Spleen (tissue), 7 donors: ENCODE measurements around the gene HRK.

Source experiments
- CTCF ChIP-seq, 11 experiments: fragments of 200-600 bp in 7 of 11; fragments of 450-650 bp in 4 of 11; sonication (generic) in 4 of 11; IDR thresholded peaks in 8 of 11; conservative IDR thresholded peaks in 3 of 11; 1 replicate in 7 of 11; 2 replicates in 4 of 11; pipeline versions ENCODE4 v1.4.0 to v1.8.0; 2016 to 2021; ENCODE audit warnings: antibody characterized with exemption in 11 of 11, inconsistent platforms in 4 of 11, mild to moderate bottlenecking in 1 of 11
- POLR2AphosphoS5 ChIP-seq, 3 donors: sonication (generic); formaldehyde crosslinking; IDR thresholded peaks; one replicate each; pipeline ENCODE4 v1.5.1; 2017; ENCODE audit warnings: antibody characterized with exemption in 3 of 3
- donor health status: DM: no; HTN: no; CAD: no; lungs with moderate emphysema.
- donor health status: DM: no; HTN: no; CAD: no.
- donor health status: DM: no; HTN: no; CAD: no.

- no peak for TF ChIP-seq CTCF (IDR thresholded peaks at IDR 0.05 in 8 of 11, conservative IDR thresholded peaks at IDR 0.05 in 3 of 11)
- TF ChIP-seq POLR2AphosphoS5 (IDR thresholded peaks at IDR 0.05) = no peak
Measured at GRCh38 chr12:116928504-116928903, 47.3 kb upstream of the HRK start.
